Activated CD4-positive, alpha-beta T cell treated with anti-CD3 and anti-CD28 coated beads, Interleukin-2, amount 50 U/mL, for 48 hours (primary cell): ENCODE data around the gene SPATA25.

ENCODE experiments used
- DNase-seq, 2 experiments: peaks; one replicate each; pipeline ENCODE4 v3.0.0-alpha.2; 2020

Gene SPATA25

GRCh38 chr20:45863543-45864470 is 23.6 kb downstream of the SPATA25 start:
- DNase-seq, result no peak

DNA sequence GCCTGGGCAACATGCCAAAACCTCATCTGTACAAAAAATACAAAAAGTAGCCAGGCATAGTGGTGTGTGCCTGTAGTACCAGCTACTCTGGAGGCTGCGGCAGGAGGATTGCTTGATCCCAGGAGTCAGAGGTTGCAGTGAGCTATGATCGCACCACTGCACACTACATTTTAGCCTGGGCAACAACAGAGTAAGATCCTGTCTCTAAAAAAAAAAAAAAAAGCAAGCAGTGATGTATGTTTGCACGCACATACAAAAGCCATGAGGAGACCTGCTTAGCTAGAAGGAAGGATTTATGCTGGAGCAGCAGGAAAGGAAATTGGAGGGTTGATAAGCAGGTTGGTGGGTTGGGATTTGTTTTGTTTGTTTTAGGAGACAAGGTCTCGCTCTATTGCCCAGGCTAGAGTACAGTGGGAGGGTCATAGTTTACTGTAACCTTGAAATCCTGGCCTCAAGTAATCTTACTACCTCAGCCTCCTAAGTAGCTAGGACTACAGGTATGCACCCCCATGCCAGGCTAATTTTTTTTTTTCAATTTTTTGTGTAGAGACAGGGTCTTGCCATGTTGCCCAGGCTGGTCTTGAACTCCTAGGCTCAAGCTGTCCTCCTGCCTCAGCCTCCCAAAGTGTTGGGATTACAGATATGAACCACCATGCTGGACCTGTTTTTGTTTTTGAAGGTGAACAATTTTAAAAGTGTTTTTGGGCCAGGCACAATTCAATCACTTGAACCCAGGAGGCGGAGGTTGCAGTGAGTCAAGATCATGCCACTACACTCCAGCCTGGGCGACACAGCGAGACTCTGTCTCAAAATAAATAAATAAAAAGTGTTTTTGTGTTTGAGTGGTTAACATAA is 26.0 kb downstream of the SPATA25 start:
- no peak for DNase-seq

DNA sequence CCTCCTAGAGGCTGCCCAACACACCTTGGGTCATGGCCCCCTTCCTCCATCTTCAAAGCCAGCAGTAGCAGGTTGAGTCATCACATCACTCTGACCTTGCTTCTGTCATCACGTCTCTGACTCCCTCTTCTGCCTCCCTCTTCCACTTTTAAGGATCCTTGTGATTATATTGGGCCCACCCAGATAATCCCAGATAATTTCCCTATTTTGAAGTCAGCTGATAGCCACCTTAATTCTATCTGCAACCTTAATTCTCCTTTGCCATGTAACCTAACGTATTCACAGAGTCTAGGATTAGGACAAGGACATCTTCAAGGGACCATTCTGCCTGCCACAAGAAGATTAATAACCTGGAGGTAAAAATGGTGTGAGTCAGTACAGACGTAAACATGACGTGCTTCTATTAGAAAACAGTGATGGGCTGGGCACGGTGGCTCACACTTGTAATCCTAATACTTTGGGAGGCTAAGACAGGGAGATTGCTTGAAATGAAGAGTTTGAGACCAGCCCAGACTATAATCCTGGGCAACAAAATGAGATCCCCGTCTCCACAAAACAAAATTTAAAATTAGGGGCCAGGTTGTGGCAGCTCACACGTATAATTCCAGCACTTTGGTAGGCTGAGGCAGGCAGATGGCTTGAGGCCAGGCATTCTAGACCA is 26.7 kb downstream of the SPATA25 start:
- no peak for DNase-seq

GRCh38 chr20:45859916-45860315 is 27.5 kb downstream of the SPATA25 start:
- DNase-seq, result no peak

- peak; percentile 54 to 60 for DNase-seq
Measured at GRCh38 chr20:45857882-45858216, 29.6 kb downstream of the SPATA25 start.

DNA sequence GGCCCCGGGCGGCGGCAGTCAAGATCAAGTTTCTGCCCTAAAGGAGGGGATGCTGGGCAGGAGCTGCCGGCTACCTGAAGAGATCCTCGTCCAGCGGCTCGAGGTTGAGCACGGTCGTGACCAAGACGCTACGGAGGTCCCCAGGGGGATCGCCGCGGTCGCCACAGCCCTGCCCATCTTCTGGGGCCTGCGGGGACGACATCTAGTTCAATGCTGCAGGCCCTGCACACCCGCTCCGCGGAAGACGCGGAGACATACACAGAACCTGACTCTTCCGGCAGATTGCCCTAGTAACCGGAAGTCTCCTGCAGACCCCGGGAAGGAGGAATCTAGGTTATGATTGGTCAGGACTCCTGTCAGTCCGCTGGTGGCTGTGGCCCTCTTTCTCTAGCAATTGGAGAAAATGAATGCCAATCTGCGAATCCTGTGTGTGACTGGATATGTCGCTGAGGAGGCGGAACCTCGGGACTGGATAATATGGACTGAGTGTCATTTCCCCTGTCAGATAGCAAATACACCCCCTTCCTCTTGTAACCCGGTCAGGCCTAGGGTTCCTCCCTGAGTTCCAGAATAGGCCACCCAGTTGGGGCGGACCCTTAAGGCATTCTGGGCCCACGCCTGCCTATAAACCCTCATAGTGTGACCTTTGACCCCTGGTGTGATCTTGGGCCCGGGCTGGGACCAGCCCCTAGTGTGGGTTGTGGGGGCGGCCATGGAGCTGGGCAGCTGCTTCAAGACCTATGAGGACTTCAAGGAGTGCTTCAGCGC is 30.1 kb downstream of the SPATA25 start, which contains the start of the genes ACOT8 and ZSWIM3:
ACOT8 (minus strand) TSS at position 279 of the 768 bp plus-strand sequence; CDS start at position 202, 77 bp downstream.
ZSWIM3 (plus strand) TSS at position 501 of the 768 bp plus-strand sequence; CDS start at position 713, 212 bp downstream.
- peak; percentile 89 to 93 for DNase-seq

DNA sequence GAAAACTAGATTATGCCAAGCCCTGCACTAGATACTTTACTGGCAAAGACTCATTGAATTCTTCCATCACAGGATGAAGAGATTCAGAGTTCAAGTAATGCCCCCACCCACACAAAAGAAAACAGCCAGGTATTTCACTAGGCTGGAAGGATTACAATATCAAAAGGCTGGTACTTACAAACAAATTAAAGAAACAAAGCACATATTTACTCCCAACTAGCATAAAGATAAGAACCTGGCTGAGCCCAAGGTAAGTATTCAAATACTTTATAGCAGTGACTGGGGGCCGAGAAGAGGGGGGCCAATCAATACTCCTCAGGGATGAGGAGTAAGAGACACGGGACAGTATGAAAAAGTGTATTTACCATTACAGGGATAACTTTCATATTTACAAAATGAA is 33.9 kb downstream of the SPATA25 start:
- no peak for DNase-seq

- no peak for DNase-seq
Measured at GRCh38 chr20:45852326-45852725, 35.1 kb downstream of the SPATA25 start.

DNA sequence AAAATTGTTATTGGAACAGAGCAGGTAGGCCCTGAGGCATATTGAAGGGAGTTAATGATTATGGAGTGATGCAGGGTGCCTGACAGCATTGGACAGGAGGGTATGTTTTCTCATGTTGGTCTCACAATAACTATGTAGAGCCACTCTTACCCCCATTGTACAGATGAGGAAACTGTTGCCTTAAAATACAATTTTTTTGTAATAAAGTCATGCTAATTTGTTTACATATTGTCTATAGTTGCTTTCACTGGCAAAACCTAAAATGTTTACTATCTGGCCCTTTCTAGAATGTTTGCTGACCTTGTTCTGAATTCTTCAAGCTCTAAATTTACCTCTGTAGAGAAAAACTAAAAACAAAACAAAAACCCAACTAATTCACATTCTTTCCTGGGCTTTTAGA is 35.9 kb downstream of the SPATA25 start:
- no peak for DNase-seq

- DNase-seq, result no peak
Measured at GRCh38 chr20:45850926-45851325, 36.5 kb downstream of the SPATA25 start.

DNA sequence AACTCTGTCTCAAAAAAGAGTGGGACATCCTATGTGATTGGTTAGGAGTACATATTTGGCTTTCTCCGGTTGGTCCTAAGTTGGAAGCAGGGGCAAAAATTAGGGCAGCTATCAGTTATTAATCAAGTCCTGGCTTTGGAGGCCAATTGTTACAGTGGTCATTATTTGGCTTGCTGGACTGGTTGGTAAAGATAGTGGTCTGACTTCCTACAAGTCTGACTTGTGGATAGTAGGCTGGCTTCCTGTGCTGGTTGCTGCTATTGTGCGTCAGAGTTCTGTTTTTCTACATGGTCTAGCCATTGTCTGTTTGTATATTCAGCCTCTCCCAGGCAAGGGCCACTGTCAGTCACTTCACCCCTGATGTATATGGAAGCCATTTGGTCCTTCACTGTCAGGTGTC is 37.2 kb downstream of the SPATA25 start:
- no peak for DNase-seq

GRCh38 chr20:45848969-45849582 is 38.3 kb downstream of the SPATA25 start:
- no peak for DNase-seq

GRCh38 chr20:45848421-45848820 is 39.0 kb downstream of the SPATA25 start:
- DNase-seq, result no peak

- DNase-seq, result no peak
Measured at GRCh38 chr20:45845452-45845851, 42.0 kb downstream of the SPATA25 start.

- no peak for DNase-seq
Measured at GRCh38 chr20:45843506-45843905, 43.9 kb downstream of the SPATA25 start.

GRCh38 chr20:45842169-45842812 is 45.1 kb downstream of the SPATA25 start:
- no peak for DNase-seq

- no peak for DNase-seq
Measured at GRCh38 chr20:45841407-45842129, 45.9 kb downstream of the SPATA25 start.

DNA sequence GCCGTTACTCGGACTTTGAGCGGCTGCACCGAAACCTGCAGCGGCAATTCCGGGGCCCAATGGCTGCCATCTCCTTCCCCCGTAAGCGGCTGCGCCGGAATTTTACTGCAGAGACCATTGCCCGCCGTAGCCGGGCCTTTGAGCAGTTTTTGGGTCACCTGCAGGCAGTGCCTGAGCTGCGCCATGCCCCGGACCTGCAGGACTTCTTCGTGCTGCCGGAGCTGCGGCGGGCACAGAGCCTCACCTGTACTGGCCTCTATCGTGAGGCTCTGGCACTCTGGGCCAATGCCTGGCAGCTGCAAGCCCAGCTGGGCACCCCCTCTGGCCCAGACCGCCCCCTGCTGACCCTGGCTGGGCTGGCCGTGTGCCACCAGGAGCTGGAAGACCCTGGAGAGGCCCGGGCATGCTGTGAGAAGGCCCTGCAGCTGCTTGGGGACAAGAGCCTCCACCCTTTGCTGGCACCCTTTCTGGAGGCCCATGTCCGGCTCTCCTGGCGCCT is 46.7 kb downstream of the SPATA25 start:
- DNase-seq, result no peak

GRCh38 chr20:45836841-45837240 is 50.6 kb downstream of the SPATA25 start:
- no peak for DNase-seq
